GM18519 (cell line): Measurements from ENCODE around the gene SIGLEC5.

Experiments used
- ATAC-seq: cut with Tn5 transposase; IDR thresholded peaks from one replicate; pipeline ENCODE4 v1.9.1; 2021; ENCODE audit warnings: mild to moderate bottlenecking, moderate library complexity; ENCODE audit not compliant: unreplicated experiment, low FRiP score

SIGLEC5 gene

GRCh38 chr19:51593138-51593890, 36.9 kb downstream of the SIGLEC5 start:
- no peak for ATAC-seq

DNA sequence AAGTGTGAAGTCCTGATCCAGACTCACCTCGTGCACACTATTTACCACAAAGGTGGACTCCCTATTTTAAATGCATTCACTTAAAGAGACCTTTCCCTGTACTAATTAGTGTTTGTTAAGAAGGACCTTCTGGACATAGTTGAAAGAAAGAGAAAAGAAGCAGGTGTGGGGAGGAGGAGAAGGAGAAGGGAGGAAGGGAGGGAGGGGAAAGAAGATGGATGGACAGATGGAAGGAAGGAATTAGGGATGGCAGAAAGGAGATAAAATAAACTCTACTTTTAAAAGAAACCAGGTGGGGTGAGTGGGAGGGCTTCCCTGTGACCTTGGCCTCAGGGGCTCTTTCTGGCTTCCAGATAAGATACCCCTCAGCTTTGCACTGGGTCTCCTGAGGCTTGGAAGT, 37.7 kb downstream of the SIGLEC5 start:
- ATAC-seq: no peak

DNA sequence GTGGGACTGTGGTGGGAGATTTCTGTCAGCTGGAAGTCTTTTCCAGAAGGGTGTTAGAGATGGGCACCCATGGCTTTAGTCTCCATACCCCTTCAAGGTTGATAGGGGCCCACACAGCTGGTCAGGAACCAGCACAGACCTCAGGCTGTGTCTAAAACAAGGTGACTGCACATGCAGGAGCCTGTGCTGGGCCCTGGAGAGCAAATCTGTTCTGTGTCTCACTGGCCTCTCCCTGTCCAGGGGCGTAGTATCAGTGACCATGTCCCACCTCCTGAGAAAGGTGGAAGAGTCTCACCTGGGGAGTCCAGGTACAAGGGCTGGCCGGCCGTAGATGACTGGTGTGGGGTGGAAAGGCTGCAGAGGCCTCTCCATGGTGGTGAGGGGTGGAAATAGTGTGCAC, 39.8 kb downstream of the SIGLEC5 start:
- ATAC-seq: no peak

DNA sequence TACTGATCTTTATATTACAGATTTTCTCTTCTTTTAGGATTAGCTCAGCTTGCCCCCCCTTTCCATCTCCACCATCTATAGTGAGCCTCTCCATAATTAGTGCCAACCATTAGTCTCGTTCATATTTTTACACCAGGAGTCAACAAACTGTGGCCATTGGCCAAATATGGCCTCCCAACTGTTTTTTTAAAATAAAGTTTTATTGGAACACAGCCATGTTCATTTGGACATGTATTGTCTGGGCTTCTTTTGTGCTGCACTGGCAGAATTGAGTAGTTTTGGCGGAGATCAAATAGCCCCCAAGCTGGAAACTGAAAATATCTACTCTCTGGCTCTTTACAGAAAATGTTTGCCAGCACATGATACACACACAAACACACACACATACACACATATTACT, 40.7 kb downstream of the SIGLEC5 start:
- ATAC-seq: no peak

- ATAC-seq: no peak
Observed at GRCh38 chr19:51587264-51588191, 42.7 kb downstream of the SIGLEC5 start.

GRCh38 chr19:51586799-51587198, 43.4 kb downstream of the SIGLEC5 start:
- ATAC-seq: no peak

DNA sequence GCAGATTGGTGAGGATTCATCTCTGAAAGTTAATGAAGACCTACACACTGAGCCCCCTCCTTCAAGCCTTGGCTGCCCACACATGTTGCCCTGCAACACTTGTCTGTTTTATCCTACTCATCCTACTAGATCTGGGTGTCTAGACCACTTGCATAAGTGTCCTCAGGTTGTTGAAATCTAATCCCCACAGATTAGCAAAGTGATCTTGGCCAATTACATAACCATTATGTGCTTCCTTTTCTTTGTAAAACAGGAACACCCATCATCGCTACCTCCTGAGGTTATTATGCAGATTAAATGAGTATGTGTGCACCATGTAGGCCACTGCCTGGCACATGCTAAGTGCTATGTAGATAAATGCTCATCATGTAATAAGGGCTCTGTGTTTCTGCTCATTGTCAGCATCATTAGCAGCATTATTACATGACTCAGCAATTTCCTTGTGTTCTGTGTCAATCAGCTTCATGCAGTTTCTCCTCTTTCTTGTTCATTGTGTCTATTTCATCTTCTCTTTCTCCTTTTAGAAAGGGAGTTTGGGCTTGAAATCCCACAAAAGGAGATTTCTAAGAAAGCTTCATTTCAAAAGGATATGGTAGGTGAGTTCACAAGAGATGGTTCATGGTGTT, 44.0 kb downstream of the SIGLEC5 start:
- no peak for ATAC-seq

DNA sequence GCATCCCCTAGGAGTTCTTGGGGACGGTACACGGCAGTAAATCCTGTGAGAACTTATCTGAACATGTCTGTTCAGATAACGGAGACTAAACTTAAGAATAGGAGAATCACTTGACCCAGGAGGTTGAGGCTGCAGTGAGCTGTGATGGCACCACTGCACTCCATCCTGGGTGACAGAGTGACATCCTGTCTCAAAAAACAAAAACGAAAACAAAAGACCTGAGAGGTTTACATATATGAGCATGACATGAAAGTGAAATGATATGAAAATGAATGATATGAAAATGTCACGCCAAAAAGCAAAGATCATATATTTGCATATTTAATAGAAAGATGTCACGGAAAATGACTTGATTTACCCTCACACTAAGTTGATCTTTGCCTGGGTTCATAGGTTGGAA, 53.4 kb downstream of the SIGLEC5 start:
- no peak for ATAC-seq

DNA sequence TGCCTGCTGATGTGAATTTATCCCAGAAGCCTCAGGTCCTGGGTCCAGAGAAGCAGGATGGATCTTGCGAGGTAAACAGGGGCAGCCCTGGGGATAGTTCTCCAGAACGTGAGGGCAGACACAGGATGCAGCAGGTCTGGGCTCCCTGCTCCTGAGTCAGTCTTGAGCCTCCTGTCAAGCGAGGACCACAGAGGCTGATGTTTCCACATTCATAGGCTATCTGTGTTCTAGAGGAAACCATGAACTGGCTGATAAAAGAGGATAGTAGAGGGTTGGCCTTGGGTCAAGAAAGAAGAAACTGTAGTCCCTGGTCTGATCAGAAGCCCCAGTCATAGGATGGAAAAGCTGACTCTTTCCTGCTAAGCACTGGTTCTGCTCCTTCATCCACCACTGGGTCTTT, 56.9 kb downstream of the SIGLEC5 start:
- ATAC-seq: no peak

- no peak for ATAC-seq
Observed at GRCh38 chr19:51572908-51573307, 57.3 kb downstream of the SIGLEC5 start.

GRCh38 chr19:51572410-51572809, 57.8 kb downstream of the SIGLEC5 start:
- no peak for ATAC-seq

- ATAC-seq: no peak
Observed at GRCh38 chr19:51571599-51571998, 58.6 kb downstream of the SIGLEC5 start.

GRCh38 chr19:51570962-51571575, 59.1 kb downstream of the SIGLEC5 start, which contains the start of gene ZNF175:
Gene ZNF175 (plus strand): TSS chr19:51571283. CDS start chr19:51573330, 2,047 bp downstream.
- peak; percentile 61 for ATAC-seq

DNA sequence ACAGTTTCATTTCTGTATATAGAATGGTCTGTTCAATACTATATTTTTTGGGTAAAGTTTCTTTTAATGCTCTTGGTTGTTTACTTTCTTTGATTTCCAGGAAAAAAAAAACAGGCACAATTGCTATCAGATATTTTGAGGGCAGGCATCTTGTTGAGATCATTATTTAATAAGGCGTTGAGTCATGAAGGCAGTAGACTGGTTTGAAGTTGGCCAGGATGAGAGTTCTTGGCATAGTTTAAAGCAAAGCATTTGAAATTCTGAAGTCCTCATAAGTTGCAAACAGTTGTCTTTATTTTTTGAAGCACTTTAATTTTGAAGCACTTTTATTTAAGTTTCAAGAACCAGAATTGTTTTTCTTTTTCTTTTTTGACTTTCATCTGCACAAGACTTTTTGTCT, 61.7 kb downstream of the SIGLEC5 start:
- ATAC-seq: no peak

DNA sequence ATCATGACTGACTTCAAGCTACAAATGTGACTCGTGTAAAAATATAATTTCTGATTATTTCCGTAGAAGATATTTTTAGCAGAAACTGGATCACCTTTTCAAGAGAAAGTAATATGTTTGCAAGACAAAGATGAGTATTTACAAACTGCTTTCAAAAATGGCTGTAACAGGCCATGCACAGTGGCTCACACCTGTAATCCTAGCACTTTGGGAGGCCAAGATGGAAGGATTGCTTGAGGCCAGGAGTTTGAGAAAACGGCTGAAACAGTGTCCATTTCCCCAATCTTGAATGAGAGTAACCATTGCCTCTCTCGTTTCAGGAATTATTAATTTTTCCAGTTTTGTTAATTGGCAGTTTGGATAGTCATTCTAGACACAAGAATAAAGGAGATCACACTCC, 62.6 kb downstream of the SIGLEC5 start:
- ATAC-seq: no peak

DNA sequence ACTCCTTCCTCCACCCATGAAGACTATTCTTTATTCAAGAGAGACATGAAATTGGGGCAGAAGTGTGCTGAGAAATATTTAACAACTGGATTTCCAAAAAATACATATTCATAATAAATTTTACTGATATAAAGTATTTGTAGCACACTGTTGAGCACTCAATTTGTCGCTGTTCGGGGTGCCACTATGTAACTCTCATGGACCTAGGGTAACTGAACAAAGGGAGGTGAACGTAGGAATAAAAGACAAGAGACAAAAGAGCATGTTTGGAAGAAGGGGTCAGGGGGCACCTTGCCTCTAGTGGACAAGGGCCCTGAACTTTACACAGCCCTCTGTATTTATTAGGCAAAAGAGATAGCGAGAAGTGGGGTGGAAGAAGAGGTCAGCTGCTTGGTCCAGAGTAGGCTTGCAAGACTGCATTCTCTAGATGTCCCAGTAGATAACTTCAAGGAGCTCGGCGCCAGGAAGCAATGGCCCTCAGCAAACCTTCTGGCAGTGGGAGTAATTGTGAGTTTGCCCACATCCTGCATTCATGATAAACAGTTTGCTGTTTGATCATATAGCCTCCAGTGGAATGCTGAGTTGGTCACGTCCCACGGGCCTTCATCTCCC, 63.6 kb downstream of the SIGLEC5 start:
- ATAC-seq: no peak

DNA sequence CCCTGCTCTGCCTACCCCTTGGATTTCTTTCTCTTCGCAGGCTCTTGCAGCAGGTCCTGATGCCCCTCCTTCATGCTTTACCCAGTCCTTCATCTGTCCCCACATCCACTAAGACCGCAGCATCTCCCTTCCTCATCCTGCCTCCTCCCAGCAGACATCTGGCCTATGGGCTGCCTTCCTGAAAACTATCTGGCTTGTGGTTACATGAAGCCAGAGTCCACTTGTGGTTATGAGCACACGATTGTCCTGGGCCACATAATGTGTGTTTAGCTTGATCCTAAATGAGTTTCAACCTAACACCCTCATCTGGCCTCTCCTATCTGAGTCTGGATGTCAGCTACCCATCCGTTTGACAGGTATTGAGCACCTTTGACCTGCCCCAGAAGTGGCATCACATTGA, 64.6 kb downstream of the SIGLEC5 start:
- no peak for ATAC-seq

GRCh38 chr19:51564791-51565190, 65.4 kb downstream of the SIGLEC5 start:
- no peak for ATAC-seq
